WTC11 (cell line): ENCODE results near the gene NAALADL2.

ENCODE experiments used
- CTCF ChIP-seq: fragments of 200-600 bp; IDR thresholded peaks from 2 replicates; pipeline ENCODE4 v1.8.0; 2022; ENCODE audit warnings: antibody characterized with exemption
- ELF4 ChIP-seq: sonication (generic); formaldehyde crosslinking; IDR thresholded peaks from 2 replicates; pipeline ENCODE4 v1.8.1; 2022; ENCODE audit warnings: low read depth, mild to moderate bottlenecking, moderate library complexity, missing genetic modification reagents
- MAX ChIP-seq: sonication (generic); formaldehyde crosslinking; IDR thresholded peaks from 2 replicates; pipeline ENCODE4 v1.8.0; 2022; ENCODE audit warnings: mild to moderate bottlenecking, missing genetic modification reagents
- MLX ChIP-seq: sonication (generic); formaldehyde crosslinking; IDR thresholded peaks from 2 replicates; pipeline ENCODE4 v1.8.1; 2023; ENCODE audit warnings: mild to moderate bottlenecking, missing genetic modification reagents, moderate library complexity
- TCF7 ChIP-seq: sonication (generic); formaldehyde crosslinking; IDR thresholded peaks from 2 replicates; pipeline ENCODE4 v1.8.0; 2022; ENCODE audit warnings: mild to moderate bottlenecking, low read depth, missing genetic modification reagents, moderate library complexity

GRCh38 chr3:174960898-174961297 is 101.8 kb downstream of the NAALADL2 start:
- TF ChIP-seq MLX (CRISPR knock-in tag) (no peak), CTCF (no peak), ELF4 (CRISPR knock-in tag) (no peak), MAX (CRISPR knock-in tag) (no peak), TCF7 (no peak)
